Stomach (tissue), 9 donors: ENCODE results near the gene ZNF274. TPM values are rescaled to one million over a fixed set of nuclear protein-coding genes. Genes with fewer than 3 reads are reported as not detected.

Source experiments
- DNase-seq, 2 donors: peaks; one replicate each; pipeline versions ENCODE4 v3.0.0 to v3.0.0-alpha.2; 2013 to 2019
- H3K27ac ChIP-seq, 5 donors: fragments of 200-600 bp in 4 of 5; sonication (generic) in 4 of 5; one replicate each; pipeline ENCODE4 v1.5.1; 2013 to 2019; ENCODE audit warnings: mild to moderate bottlenecking in 1 of 5, moderate library complexity in 1 of 5
- H3K27me3 ChIP-seq, 3 donors: fragments of 200-600 bp; sonication (generic); one replicate each; pipeline ENCODE4 v1.5.1; 2017 to 2019; ENCODE audit warnings: mixed run types in 1 of 3
- H3K36me3 ChIP-seq, 4 donors: fragments of 200-600 bp; sonication (generic); 1 replicate in 3 of 4; 2 replicates in 1 of 4; pipeline ENCODE4 v1.5.1; 2016 to 2019
- H3K4me1 ChIP-seq, 4 donors: fragments of 200-600 bp; sonication (generic); one replicate each; pipeline ENCODE4 v1.5.1; 2016 to 2019
- H3K4me3 ChIP-seq, 4 donors: fragments of 200-600 bp; sonication (generic) in 3 of 4; one replicate each; pipeline ENCODE4 v1.5.1; 2016 to 2019; ENCODE audit warnings: mild to moderate bottlenecking in 1 of 4
- H3K9me3 ChIP-seq, 4 donors: fragments of 200-600 bp; sonication (generic); one replicate each; pipeline ENCODE4 v1.5.1; 2016 to 2019
- EP300 ChIP-seq: sonication (generic); formaldehyde crosslinking; IDR thresholded peaks from one replicate; pipeline ENCODE4 v1.6.1; 2017; ENCODE audit warnings: antibody characterized with exemption
- POLR2A ChIP-seq, 4 donors: fragments of 450-650 bp; IDR thresholded peaks; one replicate each; pipeline ENCODE4 v1.6.1; 2016; ENCODE audit warnings: antibody characterized with exemption in 4 of 4, control low read depth in 2 of 4, mild to moderate bottlenecking in 1 of 4, moderate library complexity in 1 of 4
- POLR2AphosphoS5 ChIP-seq, 3 donors: sonication (generic); formaldehyde crosslinking; IDR thresholded peaks; one replicate each; pipeline ENCODE4 v1.6.1; 2016; ENCODE audit warnings: antibody characterized with exemption in 3 of 3
- WGBS, 5 donors: extraction: QIAGEN DNeasy Blood & Tissue Kit in 3 of 5; methylation state at CpG; one replicate each; pipeline versions ENCODE4 v1.1.5 to v1.1.7; 2013 to 2018; 5-methylcytosine and 5-hydroxymethylcytosine counted together
- intact Hi-C: fragments of 100-400 bp; cut with DNase I; formaldehyde crosslinking; loops from one replicate; pipeline ENCODE4 v1.15.1; 2023; ENCODE audit warnings: low total_unique reads
- polyA plus RNA-seq, 3 donors: library from polyadenylated mRNA; stranded (reverse); fragments of 200-250 nt; gene quantifications; one replicate each; pipeline ENCODE4 v1.2.3, GENCODE V29; 2013
- total RNA-seq, 5 donors: library from RNA; depleted of rRNA; stranded (reverse); fragments of >200 nt; gene quantifications; one replicate each; pipeline versions ENCODE4 v1.1.0 to v1.2.3, GENCODE V29; 2014 to 2016
- TF ChIP-seq, protein P1 (sequence below), 7 experiments: fragments of 450-650 bp in 4 of 7; fragments of 200-600 bp in 3 of 7; sonication (generic) in 3 of 7; IDR thresholded peaks; one replicate each; pipeline ENCODE4 v1.5.1; 2016 to 2019; ENCODE audit warnings: antibody characterized with exemption in 7 of 7, control low read depth in 2 of 7, mild to moderate bottlenecking in 1 of 7
- donor health status: healthy with polysubstance abuse.
- donor health status: Bipolar disorder and iron deficiency.
- donor health status: healthy.

Gene ZNF274
- total and polyA plus RNA-seq, 8 donors, result 5.9 to 46.9 (median 14.2) TPM

DNA sequence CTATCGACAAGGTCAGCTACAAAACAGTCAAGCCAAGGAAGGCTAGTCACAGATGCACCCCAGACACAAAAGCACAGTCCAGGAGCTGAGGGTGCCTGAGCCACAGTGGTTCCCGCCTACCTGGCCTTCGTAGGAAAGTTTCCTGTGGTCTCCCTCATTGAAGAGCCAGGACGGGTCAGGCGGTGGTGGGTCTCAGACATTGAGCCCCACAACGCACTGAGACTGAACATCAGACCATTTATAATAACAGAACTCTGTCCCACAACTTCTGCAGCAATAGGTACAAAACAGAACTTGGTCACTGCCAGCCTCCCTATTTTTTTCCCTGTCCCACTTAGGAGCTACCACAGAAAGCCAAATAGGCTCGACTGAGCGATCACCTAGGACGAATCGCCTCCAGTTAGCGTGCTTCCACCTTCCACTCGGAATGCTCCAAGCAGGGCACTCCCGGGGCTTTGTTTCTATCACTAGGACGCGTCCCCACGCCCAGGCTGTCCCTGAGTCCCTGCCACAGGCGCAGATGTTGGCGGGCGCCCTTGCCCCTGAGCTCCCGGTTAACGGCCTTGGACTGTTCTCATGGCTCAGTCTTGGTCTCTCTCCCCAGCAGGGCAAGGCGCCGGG, 45.2 kb downstream of the ZNF274 start:
- Histone ChIP-seq H3K9me3 (peaks cover 0 to 97% (median 56%) of the 10 kb centered on the region in 4 donors), H3K27me3 (no peaks in the 10 kb centered on the region), H3K4me1 (peaks cover 6 to 19% (median 16%) of the 10 kb centered on the region in 4 donors), H3K27ac (peak overlapping the region; percentile 51 to 82 (median 67)), H3K36me3 (peaks cover 16 to 35% (median 34%) of the 10 kb centered on the region in 4 donors), H3K4me3 (peak overlapping the region; percentile 64 to 90 (median 73))
- 6 to 11% (median 9%) methylated on average over 22 to 23 of the region's 23 CpGs for WGBS, 5 donors
- TF ChIP-seq, protein P1, sequence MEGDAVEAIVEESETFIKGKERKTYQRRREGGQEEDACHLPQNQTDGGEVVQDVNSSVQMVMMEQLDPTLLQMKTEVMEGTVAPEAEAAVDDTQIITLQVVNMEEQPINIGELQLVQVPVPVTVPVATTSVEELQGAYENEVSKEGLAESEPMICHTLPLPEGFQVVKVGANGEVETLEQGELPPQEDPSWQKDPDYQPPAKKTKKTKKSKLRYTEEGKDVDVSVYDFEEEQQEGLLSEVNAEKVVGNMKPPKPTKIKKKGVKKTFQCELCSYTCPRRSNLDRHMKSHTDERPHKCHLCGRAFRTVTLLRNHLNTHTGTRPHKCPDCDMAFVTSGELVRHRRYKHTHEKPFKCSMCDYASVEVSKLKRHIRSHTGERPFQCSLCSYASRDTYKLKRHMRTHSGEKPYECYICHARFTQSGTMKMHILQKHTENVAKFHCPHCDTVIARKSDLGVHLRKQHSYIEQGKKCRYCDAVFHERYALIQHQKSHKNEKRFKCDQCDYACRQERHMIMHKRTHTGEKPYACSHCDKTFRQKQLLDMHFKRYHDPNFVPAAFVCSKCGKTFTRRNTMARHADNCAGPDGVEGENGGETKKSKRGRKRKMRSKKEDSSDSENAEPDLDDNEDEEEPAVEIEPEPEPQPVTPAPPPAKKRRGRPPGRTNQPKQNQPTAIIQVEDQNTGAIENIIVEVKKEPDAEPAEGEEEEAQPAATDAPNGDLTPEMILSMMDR (IDR thresholded peaks at IDR 0.05), result no peak
- TF ChIP-seq POLR2A (IDR thresholded peaks at IDR 0.05) (no peak), EP300 (no peak), POLR2AphosphoS5 (IDR thresholded peaks at IDR 0.05) (no peak)
- peak in 1 of 2 donors; percentile 7 for DNase-seq
- intact Hi-C loops, result no loop called here

DNA sequence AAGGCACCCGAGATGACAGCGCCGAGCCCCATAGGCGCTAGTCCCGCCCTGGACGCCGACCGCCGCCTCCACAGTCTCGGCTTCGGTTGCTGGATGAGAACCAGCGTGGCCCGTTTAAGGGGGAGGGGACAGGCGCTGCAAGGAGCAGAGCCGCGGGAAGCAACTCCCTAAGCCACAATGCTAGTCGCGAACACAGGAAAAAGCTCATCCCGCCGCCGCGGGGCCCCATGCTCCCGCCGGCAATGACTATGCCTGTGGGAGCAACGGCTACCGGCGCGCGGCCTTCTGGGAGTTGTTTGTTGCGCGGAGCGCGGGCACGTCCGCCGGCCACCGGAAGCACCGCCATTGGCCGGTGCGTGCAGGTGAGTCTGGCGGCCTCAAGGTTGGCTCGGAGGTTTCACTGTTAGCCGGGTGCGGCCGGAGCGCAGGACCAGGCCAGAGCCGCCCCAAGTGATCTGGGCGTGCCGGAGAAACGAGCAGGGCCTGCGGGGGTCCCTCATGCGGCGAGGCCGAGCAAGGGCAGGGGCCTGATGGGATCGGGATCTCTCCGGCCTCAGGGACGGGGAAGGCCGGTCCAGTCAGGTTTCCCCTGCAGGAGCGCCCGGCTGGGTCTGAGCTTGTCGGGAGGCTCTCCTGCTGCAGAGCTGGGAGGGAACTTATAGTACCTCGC, 45.9 kb downstream of the ZNF274 start, which contains the start of gene ZNF544:
Gene ZNF544 (plus strand): TSS at position 330 of the 670 bp plus-strand sequence. CDS start 15,110 bp downstream, outside the sequence.
- peak within 1 kb of the TSS; percentile 51 to 82 (median 67) for H3K27ac ChIP-seq
- peak; percentile 72 to 94 for DNase-seq
- peaks cover 6 to 19% (median 16%) of the 10 kb centered on the region in 4 donors for H3K4me1 ChIP-seq
- peak; percentile 42 to 83 (median 53) for TF ChIP-seq POLR2AphosphoS5 (IDR thresholded peaks at IDR 0.05)
- no peak for TF ChIP-seq POLR2A (IDR thresholded peaks at IDR 0.05)
- peaks cover 0 to 97% (median 57%) of the 10 kb centered on the region in 4 donors for H3K9me3 ChIP-seq
- H3K36me3 ChIP-seq, result peaks cover 20 to 41% (median 40%) of the 10 kb centered on the region in 4 donors
- H3K4me3 ChIP-seq, result peak within 1 kb of the TSS; percentile 64 to 90 (median 73)
- WGBS, 5 donors, result 0 to 1% (median 0%) methylated on average over 7 to 62 of the region's 62 CpGs
- intact Hi-C loops, result no loop called here
- no peaks in the 10 kb centered on the region for H3K27me3 ChIP-seq

DNA sequence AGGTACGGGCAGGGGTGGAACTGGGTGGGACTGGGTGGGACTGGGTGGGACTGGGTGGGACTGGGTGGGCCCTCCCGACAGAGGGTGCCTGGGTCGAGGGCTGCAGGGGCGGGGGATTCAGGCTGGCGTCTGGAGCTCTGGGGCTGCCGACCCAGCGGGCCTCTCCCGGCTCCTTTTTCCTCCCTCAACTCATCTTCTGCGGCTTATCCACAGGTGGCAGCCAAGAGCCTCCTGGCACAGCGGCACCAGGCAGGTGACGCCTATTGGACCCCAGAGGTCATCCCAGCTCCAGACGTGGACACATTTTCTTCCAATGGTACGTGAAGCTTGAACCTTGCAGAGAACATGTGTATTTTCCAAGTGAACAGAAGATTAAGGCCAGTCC, 46.4 kb downstream of the ZNF274 start:
- Histone ChIP-seq H3K4me1 (peaks cover 6 to 19% (median 16%) of the 10 kb centered on the region in 4 donors), H3K9me3 (peaks cover 2 to 97% (median 58%) of the 10 kb centered on the region in 4 donors), H3K4me3 (peak overlapping the region; percentile 64 to 90 (median 73)), H3K27ac (peak overlapping the region; percentile 51 to 82 (median 67)), H3K36me3 (peaks cover 22 to 46% (median 45%) of the 10 kb centered on the region in 4 donors), H3K27me3 (no peaks in the 10 kb centered on the region)
- TF ChIP-seq POLR2AphosphoS5 (IDR thresholded peaks at IDR 0.05) (no peak), EP300 (no peak), POLR2A (IDR thresholded peaks at IDR 0.05) (no peak)
- TF ChIP-seq, protein P1 (IDR thresholded peaks at IDR 0.05), result no peak
- intact Hi-C loops, result no loop called here
- DNase-seq, result peak in 1 of 2 donors; percentile 66
- WGBS, 5 donors, result 12 to 23% (median 20%) methylated on average over 5 to 13 of the region's 13 CpGs

DNA sequence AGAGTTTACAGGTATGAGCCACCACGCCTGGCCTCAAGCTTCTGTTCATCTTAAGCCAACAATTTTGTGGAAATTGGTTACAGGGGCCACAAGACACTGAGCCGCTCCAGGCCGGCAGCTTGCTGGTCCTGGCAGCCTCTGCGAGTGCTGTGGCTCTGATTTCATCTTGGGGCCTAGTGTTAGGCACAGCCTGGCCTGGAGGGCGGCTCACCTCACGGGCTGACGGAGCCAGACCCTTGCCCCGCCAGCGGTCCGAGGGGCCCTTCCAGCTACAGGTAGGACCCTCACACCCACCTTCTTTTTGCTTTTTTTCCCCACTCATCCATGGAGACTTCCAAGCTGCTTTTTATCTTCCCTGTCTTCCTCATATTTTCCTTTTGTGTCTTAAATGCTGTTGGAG, 54.5 kb downstream of the ZNF274 start:
- H3K27me3 ChIP-seq, result no peaks in the 10 kb centered on the region
- WGBS, 5 donors, result 90 to 100% (median 96%) methylated on average over 10 of the region's 10 CpGs
- DNase-seq, result no peak
- no peak overlapping the region for H3K4me3 ChIP-seq
- peaks cover 48 to 100% (median 99%) of the 10 kb centered on the region in 4 donors for H3K36me3 ChIP-seq
- intact Hi-C loops, result no loop called here
- peaks cover 51 to 99% (median 94%) of the 10 kb centered on the region in 4 donors for H3K9me3 ChIP-seq
- H3K27ac ChIP-seq, result no peak overlapping the region
- TF ChIP-seq, protein P1 (IDR thresholded peaks at IDR 0.05), result no peak
- TF ChIP-seq POLR2A (IDR thresholded peaks at IDR 0.05), result no peak
- TF ChIP-seq POLR2AphosphoS5 (IDR thresholded peaks at IDR 0.05), result no peak
- TF ChIP-seq EP300, result no peak
- no peaks in the 10 kb centered on the region for H3K4me1 ChIP-seq
